IPS-20b (cell line): Measurements from ENCODE around the gene WFIKKN2.
"Not testable (repeated sequence)": the region's sequence is repeated elsewhere in the genome, so short reads cannot be mapped to it uniquely, and the experiment has no call there.

Experiments used
- H3K27ac ChIP-seq: one replicate; pipeline ENCODE4 v1.5.1; 2013; ENCODE audit warnings: low read length
- H3K27me3 ChIP-seq: 2 replicates; pipeline ENCODE4 v1.6.1; 2013; ENCODE audit warnings: mild to moderate bottlenecking, low read length, inconsistent platforms; ENCODE audit not compliant: insufficient read depth
- H3K36me3 ChIP-seq: 2 replicates; pipeline ENCODE4 v1.6.1; 2013; ENCODE audit warnings: low read depth, mild to moderate bottlenecking, inconsistent platforms, low read length, moderate library complexity; ENCODE audit not compliant: insufficient read depth
- H3K4me1 ChIP-seq: 2 replicates; pipeline ENCODE4 v1.6.1; 2013; ENCODE audit warnings: mild to moderate bottlenecking, control low read depth, inconsistent platforms, low read length, moderate library complexity; ENCODE audit not compliant: insufficient read depth
- H3K4me3 ChIP-seq: 2 replicates; pipeline ENCODE4 v1.5.1; 2013; ENCODE audit warnings: mild to moderate bottlenecking, low read length, inconsistent platforms
- H3K9ac ChIP-seq: 2 replicates; pipeline ENCODE4 v1.6.1; 2013; ENCODE audit warnings: low read depth, mild to moderate bottlenecking, inconsistent platforms, low read length, moderate library complexity
- H3K9me3 ChIP-seq: 2 replicates; pipeline ENCODE4 v1.6.1; 2013; ENCODE audit warnings: mild to moderate bottlenecking, low read depth, low read length, inconsistent platforms; ENCODE audit not compliant: insufficient read depth

Gene WFIKKN2

GRCh38 chr17:50800196-50800700 lies 35.1 kb upstream of the WFIKKN2 start:
- Histone ChIP-seq H3K36me3 (no peaks in the 10 kb centered on the region), H3K4me1 (no peaks in the 10 kb centered on the region), H3K9me3 (no peaks in the 10 kb centered on the region), H3K4me3 (no peak overlapping the region), H3K9ac (no peak overlapping the region), H3K27me3 (no peaks in the 10 kb centered on the region), H3K27ac (no peak overlapping the region)

GRCh38 chr17:50802609-50803571 lies 32.5 kb upstream of the WFIKKN2 start:
- Histone ChIP-seq H3K9ac (no peak overlapping the region), H3K27ac (no peak overlapping the region), H3K4me1 (no peaks in the 10 kb centered on the region), H3K36me3 (no peaks in the 10 kb centered on the region), H3K9me3 (no peaks in the 10 kb centered on the region), H3K4me3 (no peak overlapping the region), H3K27me3 (no peaks in the 10 kb centered on the region)

GRCh38 chr17:50803676-50804075 lies 31.7 kb upstream of the WFIKKN2 start:
- H3K27me3 ChIP-seq = no peaks in the 10 kb centered on the region
- H3K9me3 ChIP-seq = no peaks in the 10 kb centered on the region
- H3K36me3 ChIP-seq = no peaks in the 10 kb centered on the region
- H3K27ac ChIP-seq = no peak overlapping the region
- no peaks in the 10 kb centered on the region for H3K4me1 ChIP-seq
- H3K4me3 ChIP-seq = no peak overlapping the region
- H3K9ac ChIP-seq = no peak overlapping the region

GRCh38 chr17:50804749-50805475 lies 30.5 kb upstream of the WFIKKN2 start:
- H3K27ac ChIP-seq, H3K9ac ChIP-seq, H3K4me1 ChIP-seq, H3K27me3 ChIP-seq, H3K36me3 ChIP-seq, H3K9me3 ChIP-seq, H3K4me3 ChIP-seq: not testable (repeated sequence)

GRCh38 chr17:50805486-50805885 lies 29.9 kb upstream of the WFIKKN2 start:
- no peaks in the 10 kb centered on the region for H3K36me3 ChIP-seq
- H3K9ac ChIP-seq = no peak overlapping the region
- no peaks in the 10 kb centered on the region for H3K9me3 ChIP-seq
- H3K4me1 ChIP-seq = no peaks in the 10 kb centered on the region
- H3K4me3 ChIP-seq = no peak overlapping the region
- no peaks in the 10 kb centered on the region for H3K27me3 ChIP-seq
- H3K27ac ChIP-seq = no peak overlapping the region

GRCh38 chr17:50806141-50806643 lies 29.2 kb upstream of the WFIKKN2 start:
- H3K36me3 ChIP-seq = no peaks in the 10 kb centered on the region

GRCh38 chr17:50807009-50807408 lies 28.4 kb upstream of the WFIKKN2 start:
- no peaks in the 10 kb centered on the region for H3K36me3 ChIP-seq
- no peak overlapping the region for H3K4me3 ChIP-seq
- H3K9me3 ChIP-seq = no peaks in the 10 kb centered on the region
- H3K27me3 ChIP-seq = no peaks in the 10 kb centered on the region
- H3K27ac ChIP-seq = no peak overlapping the region
- H3K9ac ChIP-seq = no peak overlapping the region
- H3K4me1 ChIP-seq = no peaks in the 10 kb centered on the region

More at GRCh38 chr17:50806141-50806643, 29.2 kb upstream of the WFIKKN2 start:
- Histone ChIP-seq H3K27ac (no peak overlapping the region), H3K4me1 (no peaks in the 10 kb centered on the region), H3K9ac (no peak overlapping the region), H3K4me3 (no peak overlapping the region), H3K27me3 (no peaks in the 10 kb centered on the region), H3K9me3 (no peaks in the 10 kb centered on the region)

GRCh38 chr17:50807675-50808074 lies 27.7 kb upstream of the WFIKKN2 start:
- Histone ChIP-seq H3K9me3 (no peaks in the 10 kb centered on the region), H3K36me3 (no peaks in the 10 kb centered on the region), H3K9ac (no peak overlapping the region), H3K4me1 (no peaks in the 10 kb centered on the region), H3K27me3 (no peaks in the 10 kb centered on the region), H3K4me3 (no peak overlapping the region), H3K27ac (no peak overlapping the region)

- Histone ChIP-seq H3K9me3 (no peaks in the 10 kb centered on the region), H3K4me1 (no peaks in the 10 kb centered on the region), H3K9ac (no peak overlapping the region), H3K27me3 (no peaks in the 10 kb centered on the region), H3K36me3 (no peaks in the 10 kb centered on the region), H3K4me3 (no peak overlapping the region), H3K27ac (no peak overlapping the region)
Measured at GRCh38 chr17:50808413-50808812, 27.0 kb upstream of the WFIKKN2 start.

- no peaks in the 10 kb centered on the region for H3K27me3 ChIP-seq
- no peaks in the 10 kb centered on the region for H3K36me3 ChIP-seq
- no peak overlapping the region for H3K27ac ChIP-seq
- H3K4me3 ChIP-seq = no peak overlapping the region
- H3K9me3 ChIP-seq = no peaks in the 10 kb centered on the region
- H3K4me1 ChIP-seq = no peaks in the 10 kb centered on the region
- no peak overlapping the region for H3K9ac ChIP-seq
Measured at GRCh38 chr17:50808888-50809287, 26.5 kb upstream of the WFIKKN2 start.

- Histone ChIP-seq H3K36me3 (no peaks in the 10 kb centered on the region), H3K9ac (no peak overlapping the region), H3K4me1 (no peaks in the 10 kb centered on the region), H3K9me3 (no peaks in the 10 kb centered on the region), H3K4me3 (no peak overlapping the region), H3K27me3 (no peaks in the 10 kb centered on the region), H3K27ac (no peak overlapping the region)
Measured at GRCh38 chr17:50813583-50813982, 21.8 kb upstream of the WFIKKN2 start.
